Vagina (tissue), 2 donors: ENCODE measurements around the gene ZC3H12D. TPM values are rescaled to one million over a fixed set of nuclear protein-coding genes. Genes with fewer than 3 reads are reported as not detected.

Experiments
- DNase-seq, 2 donors: peaks; one replicate each; pipeline ENCODE4 v3.0.0-alpha.2; 2017; ENCODE audit errors: extremely low spot score in 2 of 2
- H3K27ac ChIP-seq: fragments of 200-600 bp; sonication (generic); one replicate; pipeline ENCODE4 v1.5.1; 2019
- H3K27me3 ChIP-seq: fragments of 200-600 bp; sonication (generic); one replicate; pipeline ENCODE4 v1.5.1; 2019
- H3K36me3 ChIP-seq, 2 donors: fragments of 200-600 bp; sonication (generic); one replicate each; pipeline ENCODE4 v1.5.1; 2017 to 2019
- H3K4me1 ChIP-seq: fragments of 200-600 bp; sonication (generic); one replicate; pipeline ENCODE4 v1.5.1; 2019
- H3K4me3 ChIP-seq, 2 donors: fragments of 200-600 bp; sonication (generic); 1 replicate in 1 of 2; 2 replicates in 1 of 2; pipeline ENCODE4 v1.5.1; 2016 to 2019
- H3K9me3 ChIP-seq: fragments of 200-600 bp; sonication (generic); one replicate; pipeline ENCODE4 v1.5.1; 2019
- POLR2A ChIP-seq, 2 donors: fragments of 450-650 bp; IDR thresholded peaks; one replicate each; pipeline ENCODE4 v1.6.1; 2017; ENCODE audit warnings: antibody characterized with exemption in 2 of 2, mild to moderate bottlenecking in 2 of 2, moderate library complexity in 2 of 2
- POLR2AphosphoS5 ChIP-seq, 2 donors: sonication (generic); formaldehyde crosslinking; IDR thresholded peaks; one replicate each; pipeline ENCODE4 v1.9.0; 2017; ENCODE audit warnings: antibody characterized with exemption in 2 of 2, mild to moderate bottlenecking in 2 of 2, low read depth in 1 of 2; ENCODE audit not compliant: insufficient read depth in 1 of 2
- intact Hi-C: fragments of 100-400 bp; cut with DNase I; formaldehyde crosslinking; loops from one replicate; pipeline ENCODE4 v1.15.1; 2023
- total RNA-seq: library from RNA; depleted of rRNA; stranded (reverse); fragments of >200 nt; gene quantifications from one replicate; pipeline ENCODE4 v1.2.3, GENCODE V29; 2016
- TF ChIP-seq, protein P1 (sequence below), 3 experiments: fragments of 450-650 bp in 2 of 3; fragments of 200-600 bp in 1 of 3; sonication (generic) in 1 of 3; IDR thresholded peaks; one replicate each; pipeline ENCODE4 v1.5.1; 2017 to 2019; ENCODE audit warnings: antibody characterized with exemption in 3 of 3, mild to moderate bottlenecking in 2 of 3, moderate library complexity in 2 of 3

Gene ZC3H12D
- total RNA-seq, 1 donor from 2014 or later = 2.2 TPM

GRCh38 chr6:149409617-149410016 is 75.2 kb downstream of the ZC3H12D start:
- H3K27me3 ChIP-seq = no peaks in the 10 kb centered on the region
- no peaks in the 10 kb centered on the region for H3K4me1 ChIP-seq
- intact Hi-C loops = no loop called here
- H3K27ac ChIP-seq = no peak overlapping the region
- H3K4me3 ChIP-seq = no peak overlapping the region
- TF ChIP-seq POLR2A (IDR thresholded peaks at IDR 0.05) (no peak), POLR2AphosphoS5 (IDR thresholded peaks at IDR 0.05; ENCODE audit: insufficient read depth in 1 of 2, low read depth in 1 of 2) (no peak)
- TF ChIP-seq, protein P1, sequence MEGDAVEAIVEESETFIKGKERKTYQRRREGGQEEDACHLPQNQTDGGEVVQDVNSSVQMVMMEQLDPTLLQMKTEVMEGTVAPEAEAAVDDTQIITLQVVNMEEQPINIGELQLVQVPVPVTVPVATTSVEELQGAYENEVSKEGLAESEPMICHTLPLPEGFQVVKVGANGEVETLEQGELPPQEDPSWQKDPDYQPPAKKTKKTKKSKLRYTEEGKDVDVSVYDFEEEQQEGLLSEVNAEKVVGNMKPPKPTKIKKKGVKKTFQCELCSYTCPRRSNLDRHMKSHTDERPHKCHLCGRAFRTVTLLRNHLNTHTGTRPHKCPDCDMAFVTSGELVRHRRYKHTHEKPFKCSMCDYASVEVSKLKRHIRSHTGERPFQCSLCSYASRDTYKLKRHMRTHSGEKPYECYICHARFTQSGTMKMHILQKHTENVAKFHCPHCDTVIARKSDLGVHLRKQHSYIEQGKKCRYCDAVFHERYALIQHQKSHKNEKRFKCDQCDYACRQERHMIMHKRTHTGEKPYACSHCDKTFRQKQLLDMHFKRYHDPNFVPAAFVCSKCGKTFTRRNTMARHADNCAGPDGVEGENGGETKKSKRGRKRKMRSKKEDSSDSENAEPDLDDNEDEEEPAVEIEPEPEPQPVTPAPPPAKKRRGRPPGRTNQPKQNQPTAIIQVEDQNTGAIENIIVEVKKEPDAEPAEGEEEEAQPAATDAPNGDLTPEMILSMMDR (IDR thresholded peaks at IDR 0.05) = no peak
- H3K9me3 ChIP-seq = no peaks in the 10 kb centered on the region
- H3K36me3 ChIP-seq = peaks cover 0 to 19% of the 10 kb centered on the region in 2 donors
- no peak for DNase-seq

DNA sequence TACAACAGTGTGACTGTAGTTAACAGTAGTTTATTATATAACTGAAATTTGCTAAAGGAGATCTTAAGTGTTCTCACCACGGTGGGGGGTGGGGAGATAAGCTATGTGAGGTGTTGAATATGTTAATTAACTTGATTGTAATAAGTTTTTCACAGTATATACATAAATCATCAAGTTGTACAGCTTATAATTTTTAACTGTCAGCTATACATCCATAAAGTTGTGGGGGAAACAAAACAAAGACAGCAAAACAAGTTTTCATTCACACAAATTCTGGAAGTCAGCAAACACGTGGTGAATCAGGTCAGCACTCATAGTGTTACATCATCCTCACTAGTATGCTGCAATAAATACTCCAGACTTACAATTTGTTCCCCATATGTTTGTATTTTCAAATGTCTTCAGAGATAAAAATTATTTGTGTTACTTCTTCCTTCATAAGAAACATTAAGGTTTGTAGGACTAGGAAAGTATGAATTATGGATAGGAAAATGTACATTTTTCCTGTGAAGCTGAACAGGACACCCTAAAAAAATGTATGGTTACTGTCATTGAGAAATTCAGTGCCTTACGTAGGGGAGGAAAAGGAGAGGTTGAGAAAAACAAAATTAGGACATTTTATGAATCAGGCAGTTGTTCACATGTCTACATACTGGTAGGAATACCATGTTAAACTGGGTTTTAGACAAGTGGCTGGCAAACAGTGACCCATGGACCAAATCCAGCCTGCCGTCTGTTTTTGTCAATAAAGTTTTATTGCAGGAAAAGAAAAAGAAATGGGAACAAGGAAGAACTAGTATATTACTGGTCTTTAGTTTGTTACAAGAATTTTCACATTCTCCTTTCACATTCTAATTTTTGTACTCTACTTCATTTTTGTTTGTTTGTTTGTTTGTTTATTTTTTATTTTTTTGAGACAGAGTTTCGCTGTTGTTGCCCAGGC is 78.7 kb downstream of the ZC3H12D start:
- Histone ChIP-seq H3K27ac (no peak overlapping the region), H3K36me3 (peaks cover 0 to 19% of the 10 kb centered on the region in 2 donors), H3K27me3 (no peaks in the 10 kb centered on the region), H3K4me1 (no peaks in the 10 kb centered on the region), H3K9me3 (no peaks in the 10 kb centered on the region), H3K4me3 (no peak overlapping the region)
- intact Hi-C loops = no loop called here
- TF ChIP-seq POLR2A (IDR thresholded peaks at IDR 0.05) (no peak), POLR2AphosphoS5 (IDR thresholded peaks at IDR 0.05; ENCODE audit: insufficient read depth in 1 of 2, low read depth in 1 of 2) (no peak)
- TF ChIP-seq, protein P1 (IDR thresholded peaks at IDR 0.05) = no peak
- DNase-seq = no peak

GRCh38 chr6:149403534-149403933 is 81.3 kb downstream of the ZC3H12D start:
- no peak overlapping the region for H3K4me3 ChIP-seq
- H3K27ac ChIP-seq = no peak overlapping the region
- TF ChIP-seq POLR2A (IDR thresholded peaks at IDR 0.05) (no peak), POLR2AphosphoS5 (IDR thresholded peaks at IDR 0.05; ENCODE audit: insufficient read depth in 1 of 2, low read depth in 1 of 2) (no peak)
- TF ChIP-seq, protein P1 (IDR thresholded peaks at IDR 0.05) = no peak
- intact Hi-C loops = no loop called here
- H3K27me3 ChIP-seq = no peaks in the 10 kb centered on the region
- no peak for DNase-seq
- no peaks in the 10 kb centered on the region for H3K9me3 ChIP-seq
- H3K4me1 ChIP-seq = no peaks in the 10 kb centered on the region
- H3K36me3 ChIP-seq = peaks cover 0 to 27% of the 10 kb centered on the region in 2 donors

- peaks cover 0 to 27% of the 10 kb centered on the region in 2 donors for H3K36me3 ChIP-seq
- no peaks in the 10 kb centered on the region for H3K27me3 ChIP-seq
- H3K9me3 ChIP-seq = no peaks in the 10 kb centered on the region
- intact Hi-C loops = no loop called here
- TF ChIP-seq POLR2AphosphoS5 (IDR thresholded peaks at IDR 0.05; ENCODE audit: insufficient read depth in 1 of 2, low read depth in 1 of 2) = no peak
- TF ChIP-seq POLR2A (IDR thresholded peaks at IDR 0.05) = no peak
- TF ChIP-seq, protein P1 (IDR thresholded peaks at IDR 0.05) = no peak
- H3K4me1 ChIP-seq = no peaks in the 10 kb centered on the region
- H3K27ac ChIP-seq = no peak within 1 kb of the TSS
- H3K4me3 ChIP-seq = no peak within 1 kb of the TSS
- no peak for DNase-seq
These were observed 84.8 kb downstream of the ZC3H12D start, which contains the start of gene SUMO4 for GRCh38 chr6:149400050-149400449. SUMO4 (plus strand) TSS chr6:149400262; CDS start chr6:149400392, 130 bp downstream.

- intact Hi-C loops = no loop called here
- no peaks in the 10 kb centered on the region for H3K27me3 ChIP-seq
These were observed 87.4 kb downstream of the ZC3H12D start for GRCh38 chr6:149397384-149397783.

More at GRCh38 chr6:149397384-149397783, 87.4 kb downstream of the ZC3H12D start:
- Histone ChIP-seq H3K4me3 (no peak overlapping the region), H3K9me3 (no peaks in the 10 kb centered on the region), H3K36me3 (peaks cover 0 to 27% of the 10 kb centered on the region in 2 donors), H3K4me1 (peaks cover 7% of the 10 kb centered on the region), H3K27ac (no peak overlapping the region)
- TF ChIP-seq, protein P1 (IDR thresholded peaks at IDR 0.05) = no peak
- DNase-seq = no peak
